Measurements from ENCODE around the gene SLC6A6. TPM values are rescaled to one million over a fixed set of nuclear protein-coding genes. Genes with fewer than 3 reads are reported as not detected.
A peak's percentile ranks its signal among the peaks of the same experiment; 100 is the strongest.

SLC6A6 gene
- total RNA-seq, 1 experiment from 2014 or later = 211 TPM

GRCh38 chr3:14429640-14430039 lies 27.2 kb downstream of the SLC6A6 start:
- peaks cover 54% of the 10 kb centered on the region for H3K4me1 Mint-ChIP-seq

GRCh38 chr3:14430053-14430452 lies 27.6 kb downstream of the SLC6A6 start:
- no peaks in the 10 kb centered on the region for H3K9me3 Mint-ChIP-seq
- ChIA-PET POLR2A (interaction anchor here (0.8 kb wide), 1 partner anchor 19 kb away, joined by 3 read pairs; no protein-coding TSS in a partner anchor), CTCF (no interaction called here)
- ATAC-seq (no peak), DNase-seq (ENCODE audit: low spot score) (no peak)
- no peak overlapping the region; the same call in 1 of the 2 replicates for H3K27ac Mint-ChIP-seq
- peaks cover 53% of the 10 kb centered on the region for H3K4me1 Mint-ChIP-seq
- no peaks in the 10 kb centered on the region for H3K27me3 Mint-ChIP-seq (ENCODE audit: low read depth)
- no peaks in the 10 kb centered on the region for H3K36me3 Mint-ChIP-seq
- H3K4me3 Mint-ChIP-seq = no peak overlapping the region
- TF ChIP-seq TEAD4 (CRISPR knock-in tag; IDR thresholded peaks at IDR 0.05) (no peak), MYBL2 (CRISPR knock-in tag; IDR thresholded peaks at IDR 0.05) (no peak), ZNF396 (CRISPR knock-in tag; IDR thresholded peaks at IDR 0.05; ENCODE audit: borderline replicate concordance) (no peak), ZNF121 (CRISPR knock-in tag; IDR thresholded peaks at IDR 0.05) (no peak), SMAD4 (CRISPR knock-in tag; IDR thresholded peaks at IDR 0.05) (no peak), ZNF425 (CRISPR knock-in tag; conservative IDR thresholded peaks at IDR 0.05) (no peak)

More at GRCh38 chr3:14429640-14430039, 27.2 kb downstream of the SLC6A6 start:
- DNase-seq (ENCODE audit: low spot score) (no peak), ATAC-seq (no peak)
- peak overlapping the region; percentile 43 for H3K27ac Mint-ChIP-seq
- ChIA-PET POLR2A (no interaction called here), CTCF (no interaction called here)
- TF ChIP-seq ZSCAN18 (CRISPR knock-in tag; IDR thresholded peaks at IDR 0.05) (no peak), HMGXB4 (CRISPR knock-in tag; IDR thresholded peaks at IDR 0.05) (no peak), FOXJ3 (CRISPR knock-in tag; IDR thresholded peaks at IDR 0.05; ENCODE audit: borderline replicate concordance) (no peak), ARID4B (CRISPR knock-in tag; IDR thresholded peaks at IDR 0.05; ENCODE audit: borderline replicate concordance) (no peak), IRF2 (CRISPR knock-in tag; IDR thresholded peaks at IDR 0.05; ENCODE audit: borderline replicate concordance, low read depth) (no peak), ZNF121 (CRISPR knock-in tag; IDR thresholded peaks at IDR 0.05) (no peak), CREB1 (CRISPR knock-in tag; IDR thresholded peaks at IDR 0.05) (no peak), NR3C1 (CRISPR knock-in tag; conservative IDR thresholded peaks at IDR 0.05; ENCODE audit: low read depth) (no peak), E2F5 (CRISPR knock-in tag; IDR thresholded peaks at IDR 0.05) (no peak)
- no peaks in the 10 kb centered on the region for H3K36me3 Mint-ChIP-seq
- no peaks in the 10 kb centered on the region for H3K27me3 Mint-ChIP-seq (ENCODE audit: low read depth)
- H3K9me3 Mint-ChIP-seq = no peaks in the 10 kb centered on the region
- H3K4me3 Mint-ChIP-seq = no peak overlapping the region
